CD4-positive, alpha-beta memory T cell (primary cell): ENCODE data around the gene TRAK1. TPM values are rescaled to one million over a fixed set of nuclear protein-coding genes. Genes with fewer than 3 reads are reported as not detected.

ENCODE experiments used
- CTCF ChIA-PET: fragments of 350-600 bp; sonication (Branson Sonifier 250); formaldehyde crosslinking; loops from one replicate; lab custom pipeline; 2021; ENCODE audit warnings: inconsistent platforms; ENCODE audit not compliant: partially characterized antibody; lab: Charles Lee
- POLR2A ChIA-PET: fragments of 350-600 bp; sonication (Branson Sonifier 250); formaldehyde crosslinking; loops from one replicate; lab custom pipeline; 2021; ENCODE audit not compliant: partially characterized antibody; lab: Charles Lee
- DNase-seq, 5 donors: peaks; one replicate each; pipeline versions ENCODE4 v3.0.0 to v3.0.0-alpha.2; 2020 to 2022; ENCODE audit warnings: mixed read lengths in 1 of 5
- H3K27ac ChIP-seq: one replicate; pipeline ENCODE4 v1.7.0; 2013; ENCODE audit warnings: low read depth, low read length
- H3K27me3 ChIP-seq: 2 replicates; pipeline ENCODE4 v1.7.0; 2013; ENCODE audit warnings: mild to moderate bottlenecking, low read length, moderate library complexity; ENCODE audit not compliant: insufficient read depth
- H3K36me3 ChIP-seq: 2 replicates; pipeline ENCODE4 v1.7.0; 2013; ENCODE audit warnings: mild to moderate bottlenecking, low read length, moderate library complexity; ENCODE audit not compliant: insufficient read depth
- H3K4me1 ChIP-seq: 2 replicates; pipeline ENCODE4 v1.7.0; 2013; ENCODE audit warnings: mild to moderate bottlenecking, low read length, moderate library complexity; ENCODE audit not compliant: insufficient read depth
- H3K4me3 ChIP-seq, 2 donors: one replicate each; pipeline ENCODE4 v1.7.0; 2013; ENCODE audit warnings: low read length in 2 of 2, mild to moderate bottlenecking in 1 of 2
- H3K9me3 ChIP-seq, 2 donors: one replicate each; pipeline ENCODE4 v1.7.0; 2013; ENCODE audit warnings: low read length in 2 of 2, control low read depth in 1 of 2; ENCODE audit not compliant: control insufficient read depth in 1 of 2
- H3K27ac Mint-ChIP-seq, 7 donors: one replicate each; pipeline ENCODE4 v1.8.0; 2020 to 2021; ENCODE audit warnings: mixed read lengths in 7 of 7, mild to moderate bottlenecking in 6 of 7, inconsistent platforms in 3 of 7, moderate library complexity in 3 of 7
- H3K27me3 Mint-ChIP-seq, 2 donors: one replicate each; pipeline ENCODE4 v1.8.0; 2020 to 2021; ENCODE audit warnings: mixed read lengths in 2 of 2
- H3K36me3 Mint-ChIP-seq, 2 donors: one replicate each; pipeline ENCODE4 v1.8.0; 2020 to 2021; ENCODE audit warnings: mixed read lengths in 2 of 2, inconsistent platforms in 1 of 2, mild to moderate bottlenecking in 1 of 2
- H3K4me1 Mint-ChIP-seq, 4 donors: one replicate each; pipeline ENCODE4 v1.8.0; 2020 to 2021; ENCODE audit warnings: mixed read lengths in 4 of 4, mild to moderate bottlenecking in 1 of 4
- H3K4me3 Mint-ChIP-seq, 8 donors: one replicate each; pipeline ENCODE4 v1.8.0; 2020 to 2021; ENCODE audit warnings: mixed read lengths in 8 of 8, mild to moderate bottlenecking in 7 of 8, moderate library complexity in 6 of 8, inconsistent platforms in 3 of 8
- H3K9me3 Mint-ChIP-seq, 8 donors: one replicate each; pipeline ENCODE4 v1.8.0; 2020 to 2021; ENCODE audit warnings: mixed read lengths in 8 of 8, mild to moderate bottlenecking in 5 of 8, inconsistent platforms in 3 of 8, moderate library complexity in 1 of 8
- intact Hi-C: fragments of 100-400 bp; cut with micrococcal nuclease; formaldehyde crosslinking; loops from one replicate; pipeline ENCODE4 v1.15.1; 2023
- polyA plus RNA-seq, 2 donors: library from polyadenylated mRNA; unstranded; fragments of 300-500 nt; fragmentation: Illumina TruSeq; gene quantifications; one replicate each; pipeline ENCODE4 v1.2.3, GENCODE V29; 2021
- total RNA-seq, 2 experiments: library from RNA; stranded (reverse); gene quantifications; one replicate each; pipeline ENCODE4 v1.2.3, GENCODE V29; 2021

TRAK1 gene
- total and polyA plus RNA-seq, 4 experiments from 2014 or later = 3.4 to 17.2 (median 13.2) TPM

DNA sequence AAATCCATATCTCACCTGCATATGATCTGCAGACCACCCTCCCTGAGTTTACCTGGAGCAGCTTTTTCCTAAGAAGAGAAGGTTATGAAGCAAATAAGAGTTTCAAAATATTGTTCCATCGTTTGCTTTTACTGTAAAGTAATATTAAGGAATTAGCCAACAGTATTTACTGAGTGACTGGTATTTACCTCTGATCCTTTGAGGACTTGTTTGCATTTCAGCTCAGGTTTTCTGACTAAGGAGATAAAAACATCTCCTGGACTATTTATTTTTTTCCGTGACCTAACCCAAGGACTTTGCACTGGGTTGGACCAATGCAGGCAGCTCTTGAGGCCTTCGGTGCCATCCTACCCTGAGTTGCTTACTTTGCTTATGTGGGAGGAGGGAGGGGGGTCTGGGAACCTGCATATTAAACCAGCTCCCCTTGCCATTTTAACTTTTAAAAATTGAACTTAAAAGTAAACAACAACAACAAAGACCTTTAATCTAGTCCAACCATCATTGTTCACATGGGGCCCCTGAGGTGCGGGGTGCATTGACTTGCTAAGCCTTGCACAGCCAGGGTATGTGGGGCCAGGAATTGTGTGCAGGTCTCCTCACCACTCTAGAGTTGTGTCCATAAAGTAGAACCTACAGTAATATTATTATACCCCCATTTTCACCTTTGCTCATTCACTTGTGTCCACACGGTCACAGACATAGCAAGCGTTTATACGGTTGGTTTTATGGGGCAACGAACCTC, 39.3 kb downstream of the TRAK1 start:
- H3K27ac Mint-ChIP-seq = no peak overlapping the region
- Histone ChIP-seq H3K4me1 (no peaks in the 10 kb centered on the region), H3K36me3 (no peaks in the 10 kb centered on the region), H3K27ac (no peak overlapping the region), H3K27me3 (no peaks in the 10 kb centered on the region), H3K9me3 (no peaks in the 10 kb centered on the region), H3K4me3 (no peak overlapping the region)
- H3K27me3 Mint-ChIP-seq = no peaks in the 10 kb centered on the region
- intact Hi-C loops = no loop called here
- peaks cover 0 to 2% (median 0%) of the 10 kb centered on the region in 8 donors for H3K9me3 Mint-ChIP-seq
- peaks cover 0 to 8% (median 6%) of the 10 kb centered on the region in 4 donors for H3K4me1 Mint-ChIP-seq
- ChIA-PET CTCF (interaction anchor here (1.1 kb wide), 2 partner anchors 9 to 30 kb away, joined by 4 read pairs; no protein-coding TSS in a partner anchor), POLR2A (no interaction called here)
- DNase-seq = no peak
- no peak overlapping the region for H3K4me3 Mint-ChIP-seq
- H3K36me3 Mint-ChIP-seq = peaks cover 22 to 25% of the 10 kb centered on the region in 2 donors

DNA sequence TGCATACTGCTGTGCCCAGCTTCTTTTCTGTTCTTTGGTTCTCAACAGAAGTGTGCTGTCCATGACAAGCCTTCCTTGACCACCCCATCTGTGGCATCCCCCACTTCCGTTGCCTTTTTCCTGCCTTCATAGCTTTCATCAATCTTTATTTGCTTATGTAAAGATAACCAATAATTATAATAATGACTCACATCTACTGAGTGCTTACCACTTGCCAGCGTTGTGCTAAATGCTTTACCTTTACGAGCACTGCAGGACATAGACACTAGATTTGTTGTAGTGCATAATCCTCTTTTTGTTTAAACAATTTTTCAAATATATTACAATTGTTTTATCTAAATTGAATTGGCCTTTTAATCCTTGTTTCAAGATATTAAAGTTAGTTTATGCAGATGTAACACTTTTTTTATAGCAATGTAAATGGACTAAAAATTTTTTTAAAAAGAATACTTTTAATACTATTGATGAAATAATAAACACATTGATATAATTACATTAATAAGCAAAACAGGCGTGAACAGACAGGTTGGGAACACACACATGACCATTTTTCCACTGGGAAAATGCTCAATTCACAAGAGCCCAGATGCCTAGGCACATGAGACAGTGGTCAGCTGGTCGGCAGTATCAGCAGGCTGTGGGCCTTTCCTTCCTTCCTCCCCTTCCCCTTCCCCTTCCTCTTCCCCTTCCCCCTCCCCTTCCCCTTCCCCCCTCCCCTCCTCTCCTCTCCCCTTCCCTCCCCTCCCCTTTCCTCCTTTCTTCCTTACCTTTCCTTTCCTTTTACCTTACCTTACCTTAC, 42.5 kb downstream of the TRAK1 start:
- Histone ChIP-seq H3K4me1 (no peaks in the 10 kb centered on the region), H3K27me3 (no peaks in the 10 kb centered on the region), H3K4me3 (no peak overlapping the region), H3K9me3 (no peaks in the 10 kb centered on the region), H3K36me3 (no peaks in the 10 kb centered on the region), H3K27ac (no peak overlapping the region)
- no peaks in the 10 kb centered on the region for H3K27me3 Mint-ChIP-seq
- ChIA-PET CTCF (interaction anchor here (0.7 kb wide), 1 partner anchor 9 kb away, joined by 3 read pairs; no protein-coding TSS in a partner anchor), POLR2A (no interaction called here)
- intact Hi-C loops = no loop called here
- H3K27ac Mint-ChIP-seq = no peak overlapping the region
- no peak for DNase-seq
- peaks cover 0 to 9% (median 6%) of the 10 kb centered on the region in 4 donors for H3K4me1 Mint-ChIP-seq
- peaks cover 0 to 2% (median 0%) of the 10 kb centered on the region in 8 donors for H3K9me3 Mint-ChIP-seq
- H3K36me3 Mint-ChIP-seq = peaks cover 11% of the 10 kb centered on the region in 2 donors
- no peak overlapping the region for H3K4me3 Mint-ChIP-seq

DNA sequence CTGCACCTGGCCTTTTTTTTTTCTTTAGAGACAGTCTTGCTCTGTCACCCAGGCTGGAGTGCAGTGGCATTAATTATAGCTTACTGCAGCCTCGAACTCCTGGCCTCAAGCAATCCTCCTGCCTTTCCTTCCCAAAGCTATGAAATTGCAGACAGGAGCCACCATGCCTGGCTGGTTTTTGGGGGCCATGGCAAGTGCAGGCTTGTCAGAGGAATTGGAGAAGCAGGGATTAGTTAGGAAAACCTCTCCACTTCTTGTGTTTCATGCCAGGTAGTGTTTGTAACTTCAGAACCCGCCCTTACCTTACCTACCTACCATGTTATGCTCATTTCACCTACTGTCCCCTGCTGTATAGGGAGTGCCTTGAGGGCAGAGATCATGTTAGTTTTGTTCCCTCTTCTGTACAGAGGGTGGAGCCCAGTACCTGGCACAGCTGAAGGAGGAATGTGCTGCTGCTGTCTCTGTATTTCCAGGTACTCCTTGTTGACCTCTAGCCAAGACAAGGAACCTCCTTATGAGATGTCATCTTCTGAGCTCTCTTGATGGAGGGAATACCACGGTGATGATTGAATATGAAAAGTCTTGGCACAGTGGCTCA, 43.8 kb downstream of the TRAK1 start:
- Mint-ChIP-seq H3K27ac (peak overlapping the region in 2 of 7 donors; percentile 36 to 70), H3K4me3 (no peak overlapping the region), H3K9me3 (peaks cover 0 to 2% (median 0%) of the 10 kb centered on the region in 8 donors), H3K27me3 (no peaks in the 10 kb centered on the region), H3K36me3 (peaks cover 11 to 14% of the 10 kb centered on the region in 2 donors), H3K4me1 (peaks cover 0 to 7% (median 6%) of the 10 kb centered on the region in 4 donors)
- Histone ChIP-seq H3K4me1 (no peaks in the 10 kb centered on the region), H3K36me3 (no peaks in the 10 kb centered on the region), H3K27me3 (no peaks in the 10 kb centered on the region), H3K4me3 (no peak overlapping the region), H3K27ac (no peak overlapping the region), H3K9me3 (no peaks in the 10 kb centered on the region)
- ChIA-PET POLR2A (no interaction called here), CTCF (no interaction called here)
- DNase-seq = no peak
- intact Hi-C loops = no loop called here

DNA sequence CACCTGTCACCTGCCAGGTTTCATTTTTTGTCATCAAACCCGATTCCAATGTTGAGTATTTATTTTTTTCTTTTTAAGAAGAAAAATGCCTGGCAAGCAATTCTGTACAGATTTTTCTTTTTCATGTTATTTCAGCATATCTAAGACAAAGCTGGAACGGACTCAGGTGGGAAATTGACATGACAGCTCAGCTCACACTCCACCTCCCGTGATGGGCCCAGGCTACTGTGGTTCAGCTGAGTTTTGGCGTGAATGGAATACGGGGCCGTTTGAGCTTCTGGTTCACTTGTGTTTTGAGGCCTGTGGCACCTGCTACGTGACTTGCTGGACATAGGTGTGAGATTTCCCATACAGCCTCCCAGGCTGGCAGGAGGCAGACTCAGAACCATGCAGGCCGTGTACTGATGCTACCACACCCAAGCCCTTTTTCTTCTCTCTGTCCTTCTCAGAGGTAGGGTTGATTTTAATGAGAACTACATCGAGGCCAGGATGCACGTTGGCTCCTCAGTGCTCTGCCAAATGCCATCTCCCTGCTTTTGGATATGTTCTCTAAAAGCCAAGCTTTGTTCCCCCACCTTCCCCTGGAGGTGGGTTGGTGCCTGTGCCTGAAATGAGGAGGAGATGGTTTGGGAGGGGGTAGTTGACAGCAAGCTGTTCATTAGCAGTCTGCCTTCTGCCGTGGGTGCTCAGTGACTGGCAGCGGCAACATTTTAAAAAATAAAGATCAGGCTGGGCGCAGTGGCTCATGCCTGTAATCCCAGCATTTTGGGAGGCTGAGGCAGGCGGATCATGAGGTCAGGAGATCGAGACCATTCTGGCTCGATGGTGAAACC, 48.7 kb downstream of the TRAK1 start:
- no peak for DNase-seq
- Histone ChIP-seq H3K27ac (no peak overlapping the region), H3K4me1 (no peaks in the 10 kb centered on the region), H3K27me3 (no peaks in the 10 kb centered on the region), H3K9me3 (no peaks in the 10 kb centered on the region), H3K4me3 (no peak overlapping the region), H3K36me3 (no peaks in the 10 kb centered on the region)
- no peaks in the 10 kb centered on the region for H3K9me3 Mint-ChIP-seq
- ChIA-PET POLR2A (no interaction called here), CTCF (interaction anchor here (2.2 kb wide), 1 partner anchor 10 kb away, joined by 4 read pairs; no protein-coding TSS in a partner anchor)
- H3K4me1 Mint-ChIP-seq = peaks cover 0 to 13% (median 9%) of the 10 kb centered on the region in 4 donors
- intact Hi-C loops = no loop called here
- no peak overlapping the region for H3K4me3 Mint-ChIP-seq
- peaks cover 10 to 19% of the 10 kb centered on the region in 2 donors for H3K36me3 Mint-ChIP-seq
- H3K27me3 Mint-ChIP-seq = no peaks in the 10 kb centered on the region
- no peak overlapping the region for H3K27ac Mint-ChIP-seq

DNA sequence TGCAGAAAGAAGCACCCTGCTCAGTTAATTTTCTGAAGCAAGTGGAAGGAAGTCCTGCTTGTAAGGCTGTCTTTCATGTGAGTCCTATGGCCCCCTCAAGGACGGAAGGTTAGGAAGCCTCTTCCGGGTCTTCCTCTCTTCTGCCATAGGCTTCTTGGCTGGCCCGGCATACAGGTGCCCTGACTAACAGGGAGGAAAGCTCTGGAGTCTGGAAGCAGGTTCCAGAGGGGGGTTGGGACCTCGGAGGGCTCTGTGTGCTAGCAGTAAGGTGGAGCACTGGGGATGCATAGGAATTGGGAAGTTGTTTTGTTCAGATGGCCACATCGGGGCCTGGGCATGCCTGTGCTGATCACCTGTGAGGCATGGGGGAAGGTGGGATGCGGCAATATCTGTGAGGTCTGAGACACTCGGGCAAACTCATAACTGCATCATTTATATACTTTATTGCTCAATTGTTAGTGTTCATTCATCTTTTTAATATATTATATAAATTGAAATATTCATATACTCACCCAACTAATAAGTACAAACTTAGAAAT, 49.6 kb downstream of the TRAK1 start:
- DNase-seq = no peak
- POLR2A ChIA-PET = no interaction called here
- no peak overlapping the region for H3K27ac Mint-ChIP-seq

DNA sequence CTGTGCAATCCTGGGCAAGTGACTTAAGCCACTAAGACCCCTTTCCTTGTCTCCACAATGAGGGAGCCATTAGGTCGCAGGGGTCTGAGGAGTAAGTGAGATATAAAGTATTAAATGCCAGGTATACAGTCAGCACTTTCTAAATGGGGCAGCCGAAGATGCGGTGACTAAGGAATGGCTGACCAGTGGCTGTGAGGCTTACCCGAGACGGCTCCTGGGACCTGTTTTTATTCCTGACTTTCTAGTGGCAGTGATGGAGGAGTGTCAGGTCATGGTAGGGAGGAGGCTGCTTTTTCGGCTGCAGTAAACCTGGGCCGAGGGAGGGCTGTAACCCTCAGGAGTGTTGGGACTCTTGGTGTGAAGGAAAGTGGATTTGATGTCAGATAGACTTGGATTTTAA, 52.3 kb downstream of the TRAK1 start:
- ChIA-PET POLR2A (no interaction called here), CTCF (interaction anchor here (1.2 kb wide), 1 partner anchor 41 kb away, joined by 3 read pairs; no protein-coding TSS in a partner anchor)
- Mint-ChIP-seq H3K4me3 (no peak overlapping the region), H3K9me3 (no peaks in the 10 kb centered on the region), H3K4me1 (peaks cover 8 to 30% (median 17%) of the 10 kb centered on the region in 4 donors), H3K36me3 (peaks cover 6 to 21% of the 10 kb centered on the region in 2 donors), H3K27me3 (no peaks in the 10 kb centered on the region), H3K27ac (peak overlapping the region in 1 of 7 donors; percentile 9)
- Histone ChIP-seq H3K9me3 (no peaks in the 10 kb centered on the region), H3K4me3 (no peak overlapping the region), H3K36me3 (no peaks in the 10 kb centered on the region), H3K27ac (no peak overlapping the region), H3K27me3 (no peaks in the 10 kb centered on the region), H3K4me1 (no peaks in the 10 kb centered on the region)
- no peak for DNase-seq
- intact Hi-C loops = no loop called here

More for the DNA sequence above, 49.6 kb downstream of the TRAK1 start:
- no peaks in the 10 kb centered on the region for H3K9me3 Mint-ChIP-seq
- intact Hi-C loops = no loop called here
- peaks cover 6 to 17% of the 10 kb centered on the region in 2 donors for H3K36me3 Mint-ChIP-seq
- H3K4me1 ChIP-seq = no peaks in the 10 kb centered on the region
- CTCF ChIA-PET = no interaction called here
- peaks cover 1 to 13% (median 8%) of the 10 kb centered on the region in 4 donors for H3K4me1 Mint-ChIP-seq
- H3K9me3 ChIP-seq = no peaks in the 10 kb centered on the region
- no peaks in the 10 kb centered on the region for H3K27me3 ChIP-seq
- H3K4me3 Mint-ChIP-seq = no peak overlapping the region
- no peaks in the 10 kb centered on the region for H3K36me3 ChIP-seq
- H3K27ac ChIP-seq = no peak overlapping the region
- no peaks in the 10 kb centered on the region for H3K27me3 Mint-ChIP-seq
- no peak overlapping the region for H3K4me3 ChIP-seq
